Stimulated activated CD8-positive, alpha-beta memory T cell treated with anti-CD3 and anti-CD28 coated beads, Interleukin-12 subunit alpha, Interleukin-12 subunit beta, amount 100 ng/mL, for 24 hours (primary cell): ENCODE data around the gene SLC39A11.
"Not testable (repeated sequence)": the region's sequence is repeated elsewhere in the genome, so short reads cannot be mapped to it uniquely, and the experiment has no call there.

Source experiments
- DNase-seq: peaks from one replicate; pipeline ENCODE4 v3.0.0-alpha.2; 2020; ENCODE audit errors: extremely low read depth

The SLC39A11 gene

DNA sequence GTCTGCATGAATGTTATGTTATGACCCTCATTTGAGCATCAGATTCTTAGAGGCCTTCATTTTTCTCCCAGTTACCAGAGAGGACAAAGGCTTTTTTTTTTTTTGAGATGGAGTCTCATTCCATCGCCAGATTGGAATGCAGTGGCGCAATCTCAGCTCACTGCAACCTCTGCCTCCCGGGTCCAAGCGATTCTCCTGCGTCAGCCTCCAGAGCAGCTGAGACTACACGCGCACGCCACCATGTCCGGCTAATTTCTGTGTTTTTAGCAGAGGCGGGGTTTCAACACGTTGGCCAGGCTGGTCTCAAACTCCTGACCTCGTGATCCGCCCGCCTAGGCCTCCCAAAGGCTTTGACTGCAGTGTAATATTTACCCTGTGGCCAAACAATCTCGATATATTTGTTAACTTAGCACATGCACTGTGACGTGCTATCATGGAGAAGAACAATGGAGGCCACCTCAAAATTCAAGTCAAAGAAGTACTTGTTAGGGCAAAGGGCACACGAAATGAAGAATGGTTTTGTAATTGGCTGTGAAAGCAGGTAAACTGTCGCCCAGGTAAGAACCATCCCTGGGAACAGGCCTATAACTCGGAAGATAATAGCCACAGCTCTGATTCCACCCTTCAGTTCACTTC lies 303.4 kb downstream of the SLC39A11 start:
- no peak for DNase-seq

DNA sequence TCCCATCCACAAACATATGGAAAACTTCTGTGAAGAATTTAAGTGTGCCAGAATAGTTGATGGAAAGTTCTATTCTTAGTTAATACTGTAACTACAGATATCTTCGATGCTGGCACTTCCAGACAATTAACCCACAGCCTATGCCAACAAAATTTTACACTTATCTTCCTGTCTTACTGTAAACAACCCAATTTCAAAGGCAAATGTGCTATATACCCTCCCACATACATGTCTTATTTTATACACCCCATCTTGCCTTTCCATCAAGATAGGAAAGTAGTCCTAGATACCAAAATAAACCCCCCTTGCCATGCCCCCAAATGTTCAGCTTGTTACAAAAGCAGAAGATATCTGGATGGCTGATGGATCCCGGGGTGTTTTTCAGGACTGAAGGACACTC lies 306.3 kb downstream of the SLC39A11 start:
- no peak for DNase-seq

GRCh38 chr17:72782985-72783701 lies 309.3 kb downstream of the SLC39A11 start:
- no peak for DNase-seq

- not testable (repeated sequence) for DNase-seq
Observed at GRCh38 chr17:72782437-72782836, 310.1 kb downstream of the SLC39A11 start.

DNA sequence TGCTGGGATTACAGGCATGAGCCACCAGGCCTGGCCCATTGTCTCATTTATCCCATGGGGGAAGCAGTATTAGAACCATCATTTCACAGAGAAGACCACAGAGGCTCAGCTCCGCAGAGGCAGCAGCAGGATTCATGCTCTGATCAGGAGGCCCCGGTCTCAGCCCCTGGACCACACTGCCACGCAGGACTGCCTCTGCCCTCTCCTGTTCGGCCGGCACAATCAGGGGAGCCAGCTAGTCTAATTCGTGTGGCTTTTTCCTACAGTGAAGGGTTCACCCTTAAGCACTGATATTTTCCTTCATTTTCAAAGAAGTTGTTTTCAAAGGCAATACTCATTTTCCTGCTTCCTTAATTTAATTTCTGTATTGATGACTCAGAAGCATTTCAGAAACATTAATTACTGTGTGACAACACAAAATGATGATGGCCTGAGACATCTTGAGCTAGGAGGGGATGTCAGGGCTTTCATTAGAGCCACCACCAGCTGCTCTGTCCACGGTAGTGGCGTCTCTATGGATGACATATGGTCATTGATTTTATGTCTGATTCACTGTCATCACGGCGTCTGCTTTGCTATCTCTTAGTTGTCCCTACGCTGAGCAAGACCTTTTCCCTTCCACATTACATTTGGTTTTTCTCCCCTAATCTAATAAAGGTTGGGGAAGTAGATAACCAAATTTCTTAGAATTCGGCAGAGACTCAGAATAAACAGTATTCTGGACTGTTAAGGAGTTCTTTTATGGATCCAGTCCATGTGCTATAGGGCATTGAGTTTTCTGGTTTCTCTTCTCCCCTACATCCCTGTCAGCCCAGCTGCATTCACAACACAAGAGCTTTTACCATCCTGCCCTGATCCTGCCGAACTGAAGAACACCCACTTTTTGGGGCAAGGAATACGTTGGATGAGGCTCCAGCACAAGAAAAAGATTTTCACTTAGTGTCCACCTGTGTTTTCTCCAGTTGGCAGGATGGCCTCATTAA lies 314.0 kb downstream of the SLC39A11 start:
- no peak for DNase-seq

GRCh38 chr17:72775919-72776318 lies 316.6 kb downstream of the SLC39A11 start:
- no peak for DNase-seq

DNA sequence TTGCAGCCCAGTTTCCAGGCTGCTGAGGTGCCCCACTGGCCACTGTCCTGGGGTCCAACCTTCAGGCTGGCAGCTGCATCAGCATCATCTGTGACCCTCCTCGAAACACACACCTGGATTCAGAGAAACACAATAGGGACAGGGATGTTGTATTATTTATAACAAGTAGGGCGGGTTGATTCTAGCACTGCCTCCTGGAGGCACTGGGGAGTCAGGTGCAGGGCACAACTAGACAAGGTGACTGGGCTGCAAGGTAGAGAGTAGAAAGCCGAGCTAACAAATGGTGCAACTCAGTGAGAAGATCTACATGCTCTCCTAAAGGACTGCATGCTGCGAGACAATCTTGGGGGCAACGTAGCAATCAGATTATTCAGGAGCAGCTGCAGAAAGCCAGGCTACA lies 317.3 kb downstream of the SLC39A11 start:
- no peak for DNase-seq

DNA sequence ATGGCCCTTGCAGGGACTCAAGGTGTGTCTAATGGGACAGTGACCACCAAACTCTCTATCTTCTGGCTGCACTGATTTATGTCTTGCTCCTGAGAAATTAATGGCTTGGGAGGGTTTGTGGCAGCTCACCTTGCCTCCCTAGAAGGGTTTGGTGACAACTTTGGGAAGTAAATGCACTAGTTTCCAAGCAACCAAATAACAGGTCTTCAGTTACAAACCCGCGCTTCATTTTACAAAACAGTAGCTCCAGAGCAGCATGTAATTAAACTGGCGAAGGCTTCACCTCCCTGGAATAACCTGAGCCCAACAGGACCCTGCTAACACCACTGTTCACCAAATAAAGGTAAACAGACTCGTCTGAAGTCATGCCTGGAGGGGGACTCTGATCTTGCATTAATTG lies 318.3 kb downstream of the SLC39A11 start:
- no peak for DNase-seq

DNA sequence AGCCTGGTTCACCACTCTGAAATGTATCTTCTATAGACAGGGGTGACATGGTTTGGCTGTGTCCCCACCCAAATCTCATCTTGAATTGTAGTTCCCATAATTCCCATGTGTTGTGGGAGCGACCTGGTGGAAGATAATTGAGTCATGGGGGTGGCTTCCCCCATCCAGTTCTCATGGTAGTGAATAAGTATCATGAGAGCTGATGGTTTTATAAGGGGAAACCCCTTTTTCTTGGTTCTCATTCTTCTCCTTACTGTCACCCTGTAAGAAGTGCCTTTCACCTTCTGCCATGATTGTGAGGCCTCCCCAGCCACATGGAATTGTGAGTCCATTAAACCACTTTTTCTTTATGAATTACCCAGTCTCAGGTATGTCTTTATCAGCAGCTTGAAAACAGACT lies 319.3 kb downstream of the SLC39A11 start:
- DNase-seq, result not testable (repeated sequence)

DNA sequence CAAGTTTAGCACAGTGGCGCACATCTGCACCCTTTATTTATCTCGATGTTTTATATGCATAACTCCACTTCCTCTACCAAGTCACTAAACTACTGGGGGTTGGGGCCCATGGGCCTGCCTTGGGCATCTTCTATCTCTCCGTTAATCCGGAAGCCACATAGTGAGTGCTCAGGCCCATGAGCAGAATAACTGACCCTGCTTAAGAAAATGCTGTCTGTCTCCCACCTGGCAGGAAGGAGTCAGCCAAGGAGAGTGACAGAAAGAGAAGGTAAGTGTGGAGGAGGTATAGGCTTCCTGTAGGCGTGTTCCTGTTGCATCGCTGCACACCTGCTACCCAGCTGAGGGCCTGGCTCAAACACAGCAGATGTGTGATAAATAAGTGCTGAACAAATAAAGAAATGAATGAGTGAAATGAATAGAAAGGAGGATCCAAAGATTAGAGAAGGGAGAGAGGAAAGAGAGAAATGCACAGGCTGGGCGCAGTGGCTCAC lies 320.1 kb downstream of the SLC39A11 start:
- no peak for DNase-seq

- DNase-seq, result no peak
Observed at GRCh38 chr17:72771734-72772133, 320.8 kb downstream of the SLC39A11 start.

DNA sequence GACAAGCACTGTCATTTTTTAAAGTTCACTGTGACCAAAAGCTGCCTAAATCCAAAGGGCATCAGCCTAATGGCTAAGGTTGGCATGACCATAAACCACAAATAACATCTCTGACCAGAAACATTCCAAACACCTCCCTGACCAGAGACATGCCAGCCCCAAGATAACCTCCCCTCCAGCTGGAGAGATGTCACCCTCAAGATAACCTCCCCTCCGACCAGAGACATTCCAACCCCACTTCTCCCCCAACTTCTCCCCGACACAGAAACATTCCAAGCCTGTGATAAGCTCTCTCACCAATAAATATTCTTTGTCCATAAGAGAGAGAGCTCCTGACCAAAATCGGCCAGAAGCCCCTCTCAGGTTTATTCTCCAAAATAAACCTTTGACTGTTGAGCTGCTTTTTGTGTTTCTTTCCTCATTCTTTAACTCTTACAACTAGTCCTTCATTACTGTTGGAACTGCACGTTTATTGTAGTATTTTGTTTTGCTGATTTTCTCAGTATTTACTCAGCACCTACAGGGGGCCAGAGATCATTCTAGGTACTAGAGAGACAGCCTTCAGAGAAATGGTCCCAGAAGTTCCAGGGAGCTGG lies 325.6 kb downstream of the SLC39A11 start:
- no peak for DNase-seq

DNA sequence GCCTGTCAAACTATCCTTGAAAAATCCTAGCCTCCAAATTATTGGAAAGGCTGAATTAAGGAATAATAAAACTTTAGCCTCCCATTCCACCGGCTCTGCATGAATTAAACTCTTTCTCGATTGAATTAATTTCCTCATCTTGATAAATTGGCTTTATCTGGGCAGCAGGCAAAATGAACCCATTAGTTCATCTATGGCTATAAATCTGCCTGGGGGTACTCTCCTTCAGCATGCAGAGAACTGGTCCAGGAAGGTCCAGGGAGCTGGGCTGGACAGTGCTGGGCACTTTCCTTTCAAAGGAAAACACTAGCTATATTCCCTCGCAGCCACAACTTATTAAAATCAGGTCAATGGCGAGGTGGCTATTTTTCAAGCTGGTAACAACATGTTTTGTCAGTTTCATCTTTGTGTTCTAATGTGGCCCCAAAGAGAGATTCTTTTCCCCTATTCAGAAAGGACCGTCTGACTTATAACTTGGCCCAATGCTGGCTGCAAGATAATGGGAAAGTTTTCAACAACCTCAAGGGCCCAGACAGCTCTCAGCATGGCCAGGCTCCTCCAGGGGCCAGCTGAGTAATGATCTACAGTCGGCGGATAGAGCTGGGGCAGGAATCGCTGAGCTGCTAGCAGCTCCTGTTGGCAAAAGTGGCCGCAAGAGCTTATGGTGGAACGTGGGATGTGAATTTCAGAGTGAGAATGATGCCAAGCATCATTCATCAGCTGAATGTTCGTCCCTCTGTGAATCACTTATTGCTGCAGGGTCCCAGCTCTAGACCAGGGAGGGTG lies 326.9 kb downstream of the SLC39A11 start:
- no peak for DNase-seq

- no peak for DNase-seq
Observed at GRCh38 chr17:72764632-72765041, 327.9 kb downstream of the SLC39A11 start.

DNA sequence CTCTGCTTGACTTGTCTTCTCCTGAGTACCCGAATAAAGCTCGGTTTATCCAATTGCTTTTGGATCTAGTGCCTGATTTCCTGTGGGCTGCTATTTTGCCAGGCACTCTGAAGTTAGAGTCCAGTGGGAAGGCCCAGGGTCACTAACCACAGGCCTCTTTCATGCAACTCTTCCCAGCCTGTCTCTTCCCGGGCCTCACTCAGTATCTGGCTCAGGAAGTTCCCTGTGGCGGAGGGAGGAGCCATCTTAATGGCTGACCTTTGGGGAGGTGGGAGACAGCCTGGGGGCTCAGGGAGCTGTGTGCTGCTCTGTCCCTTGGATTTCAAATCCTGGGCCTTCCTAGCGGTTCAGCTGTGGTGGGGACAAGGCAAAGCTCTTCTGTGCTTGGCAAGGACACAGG lies 328.5 kb downstream of the SLC39A11 start:
- DNase-seq, result no peak

- not testable (repeated sequence) for DNase-seq
Observed at GRCh38 chr17:72761893-72762575, 330.5 kb downstream of the SLC39A11 start.

DNA sequence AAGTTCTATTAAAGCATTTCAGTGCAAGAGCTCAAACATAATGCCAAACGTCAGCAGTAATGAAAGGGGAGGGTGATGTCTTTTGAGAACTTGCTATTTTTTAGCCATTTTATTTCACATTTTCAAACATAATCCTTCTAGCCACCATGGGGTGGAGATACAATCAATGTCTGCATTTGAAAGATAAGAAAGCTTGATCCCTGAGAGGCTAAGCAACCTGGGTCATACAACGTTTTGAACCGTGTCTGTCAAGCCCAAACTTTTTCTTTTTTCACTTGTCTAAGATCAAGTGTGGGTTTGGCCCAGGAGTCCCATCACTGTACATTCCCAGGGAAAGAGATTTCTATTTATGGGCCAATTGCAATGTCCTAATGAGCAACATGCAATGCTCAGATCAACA lies 331.1 kb downstream of the SLC39A11 start:
- DNase-seq, result no peak

DNA sequence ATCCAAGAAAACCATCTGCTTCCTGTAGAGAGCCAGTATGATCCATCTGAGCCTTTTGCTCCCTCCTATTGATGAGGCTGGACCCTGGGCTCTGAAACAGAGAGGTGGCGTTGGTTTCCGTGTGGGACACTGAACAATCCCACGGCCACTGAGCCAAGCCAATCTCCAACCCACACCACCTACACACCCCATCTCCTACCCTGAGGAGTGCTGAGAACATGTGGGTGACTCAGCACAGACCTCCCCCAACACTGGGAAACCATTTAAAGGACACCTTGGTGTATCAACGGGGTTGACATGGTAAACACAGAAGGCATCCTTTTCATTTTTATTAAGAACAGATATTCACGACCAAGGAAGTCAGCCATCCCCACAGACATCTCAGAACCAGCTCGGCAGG lies 332.1 kb downstream of the SLC39A11 start:
- DNase-seq, result no peak

GRCh38 chr17:72759301-72759700 lies 333.2 kb downstream of the SLC39A11 start:
- DNase-seq, result no peak

DNA sequence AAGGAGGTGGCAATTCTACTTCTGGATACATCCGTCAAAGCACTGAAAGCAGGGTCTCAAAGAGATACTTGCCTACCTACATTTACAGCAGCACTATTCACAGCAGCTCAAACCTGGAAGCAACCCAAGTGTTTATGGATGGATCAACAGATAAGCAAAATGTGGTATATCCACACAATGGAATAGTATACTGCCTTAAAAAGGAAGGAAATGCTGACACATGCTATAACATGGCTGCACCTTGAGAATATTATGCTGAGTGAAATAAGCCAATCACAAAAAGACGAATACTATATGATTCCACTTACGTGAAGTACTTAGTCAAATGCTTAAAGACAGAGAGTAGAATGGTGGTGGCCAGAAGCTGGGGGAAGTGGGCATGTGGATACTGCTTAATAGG lies 336.2 kb downstream of the SLC39A11 start:
- no peak for DNase-seq
